CD14-positive monocyte (primary cell): ENCODE data around the gene MADD. TPM values are rescaled to one million over a fixed set of nuclear protein-coding genes. Genes with fewer than 3 reads are reported as not detected.

Source experiments
- DNase-seq, 3 donors: peaks; one replicate each; pipeline ENCODE4 v3.0.0-alpha.2; 2011 to 2022
- H2AFZ ChIP-seq: 2 replicates; pipeline ENCODE4 v1.6.0; 2012; ENCODE audit warnings: mild to moderate bottlenecking, low read depth, low read length, inconsistent platforms; ENCODE audit not compliant: insufficient read depth, poor library complexity, severe bottlenecking
- H3K27ac ChIP-seq, 2 donors: 1 replicate in 1 of 2; 2 replicates in 1 of 2; pipeline ENCODE4 v1.5.1; 2012 to 2013; ENCODE audit warnings: low read length in 2 of 2, control low read depth in 1 of 2, inconsistent platforms in 1 of 2, low read depth in 1 of 2, mild to moderate bottlenecking in 1 of 2
- H3K27me3 ChIP-seq, 2 donors: one replicate each; pipeline versions ENCODE4 v1.6.0 to v1.6.1; 2011 to 2013; ENCODE audit warnings: low read length in 2 of 2; ENCODE audit not compliant: control insufficient read depth in 2 of 2, insufficient read depth in 2 of 2
- H3K36me3 ChIP-seq, 2 donors: replicated peaks in 1 of 2; 1 replicate in 1 of 2; 2 replicates in 1 of 2; pipeline versions ENCODE4 v1.5.1 to v1.6.1; 2012 to 2013; ENCODE audit warnings: low read length in 2 of 2, control low read depth in 1 of 2, inconsistent platforms in 1 of 2, mild to moderate bottlenecking in 1 of 2; ENCODE audit not compliant: insufficient read depth in 2 of 2, control insufficient read depth in 1 of 2
- H3K4me1 ChIP-seq, 2 donors: 1 replicate in 1 of 2; 2 replicates in 1 of 2; pipeline versions ENCODE4 v1.5.1 to v1.6.1; 2012 to 2013; ENCODE audit warnings: low read length in 2 of 2, control low read depth in 1 of 2, inconsistent platforms in 1 of 2, mild to moderate bottlenecking in 1 of 2, moderate library complexity in 1 of 2; ENCODE audit not compliant: insufficient read depth in 2 of 2, control insufficient read depth in 1 of 2
- H3K4me2 ChIP-seq: replicated peaks from 2 replicates; pipeline ENCODE3; 2012; ENCODE audit warnings: low read length, moderate library complexity, mild to moderate bottlenecking; ENCODE audit not compliant: poor library complexity, severe bottlenecking; ENCODE audit errors: extremely low read depth
- H3K4me3 ChIP-seq, 3 experiments: fragments of 200-600 bp in 1 of 3; sonication (generic) in 1 of 3; replicated peaks in 1 of 3; 1 replicate in 2 of 3; 2 replicates in 1 of 3; pipeline ENCODE4 v1.5.1; 2011 to 2013; ENCODE audit warnings: low read length in 3 of 3, mild to moderate bottlenecking in 3 of 3, control low read depth in 2 of 3, low read depth in 2 of 3, inconsistent platforms in 1 of 3, moderate library complexity in 1 of 3
- H3K79me2 ChIP-seq: 2 replicates; pipeline ENCODE4 v1.6.0; 2012; ENCODE audit warnings: mild to moderate bottlenecking, control low read depth, inconsistent platforms, low read length, moderate library complexity; ENCODE audit not compliant: insufficient read depth
- H3K9ac ChIP-seq: 2 replicates; pipeline ENCODE4 v1.6.0; 2017; ENCODE audit warnings: low read length, mild to moderate bottlenecking; ENCODE audit not compliant: insufficient read depth, poor library complexity, severe bottlenecking
- H3K9me3 ChIP-seq, 2 donors: replicated peaks in 1 of 2; 1 replicate in 1 of 2; 2 replicates in 1 of 2; pipeline versions ENCODE4 v1.5.1 to v1.6.1; 2012 to 2013; ENCODE audit warnings: low read length in 2 of 2, control low read depth in 1 of 2; ENCODE audit not compliant: control insufficient read depth in 1 of 2, insufficient read depth in 1 of 2
- H4K20me1 ChIP-seq: 2 replicates; pipeline ENCODE4 v1.6.0; 2012; ENCODE audit warnings: mild to moderate bottlenecking, low read length, control low read depth, moderate library complexity; ENCODE audit not compliant: insufficient read depth
- H3K27ac Mint-ChIP-seq, 7 donors: one replicate each; pipeline ENCODE4 v1.8.0; 2020; ENCODE audit warnings: mild to moderate bottlenecking in 7 of 7, mixed read lengths in 7 of 7, moderate library complexity in 6 of 7, inconsistent platforms in 2 of 7
- H3K27me3 Mint-ChIP-seq, 3 donors: one replicate each; pipeline ENCODE4 v1.8.0; 2021 to 2022; ENCODE audit warnings: low read depth in 3 of 3, mild to moderate bottlenecking in 3 of 3, mixed read lengths in 3 of 3, moderate library complexity in 3 of 3, inconsistent platforms in 1 of 3
- H3K36me3 Mint-ChIP-seq, 2 donors: one replicate each; pipeline ENCODE4 v1.8.0; 2020; ENCODE audit warnings: mixed read lengths in 2 of 2, inconsistent platforms in 1 of 2, mild to moderate bottlenecking in 1 of 2
- H3K4me1 Mint-ChIP-seq: one replicate; pipeline ENCODE4 v1.8.0; 2020; ENCODE audit warnings: mild to moderate bottlenecking, mixed read lengths
- H3K4me3 Mint-ChIP-seq, 2 donors: one replicate each; pipeline ENCODE4 v1.8.0; 2020; ENCODE audit warnings: mild to moderate bottlenecking in 2 of 2, mixed read lengths in 2 of 2, moderate library complexity in 1 of 2
- H3K9me3 Mint-ChIP-seq, 7 donors: one replicate each; pipeline ENCODE4 v1.8.0; 2020 to 2022; ENCODE audit warnings: mixed read lengths in 7 of 7, mild to moderate bottlenecking in 6 of 7, moderate library complexity in 6 of 7, inconsistent platforms in 2 of 7
- CTCF ChIP-seq: fragments of 200-600 bp; IDR thresholded peaks from one replicate; pipeline ENCODE4 v1.8.0; 2022; ENCODE audit warnings: antibody characterized with exemption, mild to moderate bottlenecking
- WGBS: methylation state at CpG from one replicate; pipeline ENCODE4 v1.1.5; 2013; ENCODE audit warnings: missing lambda C conversion rate; ENCODE audit not compliant: insufficient coverage; 5-methylcytosine and 5-hydroxymethylcytosine counted together
- intact Hi-C, 2 donors: fragments of 100-400 bp; cut with micrococcal nuclease; formaldehyde crosslinking; loops; one replicate each; pipeline versions ENCODE4 v1.15.0 to v1.15.1; 2023
- polyA plus RNA-seq, 3 donors: library from polyadenylated mRNA; depleted of rRNA in 1 of 3; unstranded in 2 of 3; stranded (reverse) in 1 of 3; fragments of 300-500 nt in 2 of 3; fragments of >200 nt in 1 of 3; fragmentation: Illumina TruSeq in 2 of 3; gene quantifications; 1 replicate in 2 of 3; 2 replicates in 1 of 3; pipeline ENCODE4 v1.2.3, GENCODE V29; 2012 to 2021

Gene MADD
- polyA plus RNA-seq, 3 donors, result 6.4 to 58.1 (median 12.2) TPM

GRCh38 chr11:47340010-47340409 lies 70.1 kb downstream of the MADD start:
- Histone ChIP-seq H3K4me1 (no peaks in the 10 kb centered on the region), H3K9ac (no peak overlapping the region), H3K27me3 (no peaks in the 10 kb centered on the region), H3K36me3 (peaks cover 14 to 74% of the 10 kb centered on the region in 2 donors), H3K9me3 (no peaks in the 10 kb centered on the region), H3K79me2 (no peaks in the 10 kb centered on the region), H4K20me1 (no peaks in the 10 kb centered on the region), H3K27ac (no peak overlapping the region), H3K4me2 (no peak overlapping the region), H3K4me3 (no peak overlapping the region), H2AFZ (no peak overlapping the region)
- Mint-ChIP-seq H3K27ac (peak overlapping the region in 1 of 7 donors; percentile 2), H3K4me3 (no peak overlapping the region), H3K9me3 (peaks cover 0 to 3% (median 0%) of the 10 kb centered on the region in 7 donors), H3K36me3 (peaks cover 46 to 66% of the 10 kb centered on the region in 2 donors), H3K27me3 (peaks cover 0 to 2% (median 2%) of the 10 kb centered on the region in 3 donors), H3K4me1 (no peaks in the 10 kb centered on the region)
- 98% methylated on average over 9 of the region's 9 CpGs for WGBS
- intact Hi-C loops, result no loop called here
- DNase-seq, result no peak
- TF ChIP-seq CTCF, result no peak

- Histone ChIP-seq H3K4me3 (no peak overlapping the region), H3K9me3 (no peaks in the 10 kb centered on the region), H3K9ac (no peak overlapping the region), H3K79me2 (no peaks in the 10 kb centered on the region), H3K36me3 (peaks cover 17 to 71% of the 10 kb centered on the region in 2 donors), H3K27me3 (no peaks in the 10 kb centered on the region), H3K27ac (no peak overlapping the region), H3K4me2 (no peak overlapping the region), H3K4me1 (no peaks in the 10 kb centered on the region), H4K20me1 (peaks cover 4% of the 10 kb centered on the region), H2AFZ (no peak overlapping the region)
- TF ChIP-seq CTCF, result no peak
- H3K27me3 Mint-ChIP-seq, result peaks cover 0 to 3% (median 2%) of the 10 kb centered on the region in 3 donors
- H3K4me3 Mint-ChIP-seq, result no peak overlapping the region
- intact Hi-C loops, result no loop called here
- no peaks in the 10 kb centered on the region for H3K4me1 Mint-ChIP-seq
- H3K9me3 Mint-ChIP-seq, result peaks cover 0 to 3% (median 0%) of the 10 kb centered on the region in 7 donors
- WGBS, result 88% methylated on average over 15 of the region's 18 CpGs
- DNase-seq, result no peak
- H3K36me3 Mint-ChIP-seq, result peaks cover 54 to 69% of the 10 kb centered on the region in 2 donors
- H3K27ac Mint-ChIP-seq, result no peak overlapping the region
Measured at GRCh38 chr11:47340980-47341775, 71.2 kb downstream of the MADD start.
